HG02678 (cell line): Measurements from ENCODE around the gene ZNF469.

Experiments used
- ATAC-seq: cut with Tn5 transposase; IDR thresholded peaks from one replicate; pipeline ENCODE4 v1.9.1; 2021; ENCODE audit warnings: mild to moderate bottlenecking, moderate library complexity; ENCODE audit not compliant: unreplicated experiment

ZNF469 gene

GRCh38 chr16:88375236-88375975 is 7.4 kb upstream of the ZNF469 start:
- no peak for ATAC-seq

DNA sequence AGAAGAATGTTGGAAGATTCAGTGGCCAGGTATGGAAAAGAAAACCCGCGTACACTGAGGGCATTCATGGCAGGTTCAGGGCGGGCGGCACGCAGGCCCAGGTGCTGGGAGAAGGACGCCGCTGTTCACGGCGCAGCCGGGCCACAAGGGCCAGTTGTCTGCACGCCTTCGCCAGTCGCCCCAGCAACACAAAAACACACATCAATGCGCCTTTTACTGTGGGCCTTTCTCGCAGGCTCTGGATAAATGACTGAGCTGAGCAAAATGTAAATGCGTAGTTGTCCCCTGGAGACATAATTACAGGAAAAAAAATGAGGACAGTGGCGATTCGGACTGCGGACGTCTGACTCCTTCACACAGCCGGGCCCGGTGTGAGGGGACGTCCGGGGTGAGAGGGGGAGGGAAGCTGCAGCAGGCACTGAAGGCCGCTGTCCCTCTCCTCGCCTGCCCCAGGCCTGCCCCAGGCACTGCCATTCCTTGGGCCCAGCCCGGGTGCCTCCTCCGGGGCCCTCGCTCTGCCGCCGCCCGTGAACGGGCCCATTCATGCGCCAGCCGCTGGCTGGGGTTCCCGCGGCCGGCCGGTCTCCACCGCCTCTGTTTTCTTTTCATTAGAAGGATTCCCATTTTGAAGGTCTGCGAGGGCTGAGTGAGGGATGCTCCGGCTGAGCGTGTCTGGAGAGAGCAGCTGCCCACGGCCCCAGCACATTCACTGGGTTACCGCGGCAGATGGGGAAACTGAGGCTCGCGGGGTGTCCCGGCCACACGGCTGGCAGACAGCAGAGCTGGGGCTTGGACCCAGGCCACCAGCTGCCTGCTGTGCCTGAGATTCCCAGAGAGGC is 6.5 kb upstream of the ZNF469 start:
- ATAC-seq = no peak

DNA sequence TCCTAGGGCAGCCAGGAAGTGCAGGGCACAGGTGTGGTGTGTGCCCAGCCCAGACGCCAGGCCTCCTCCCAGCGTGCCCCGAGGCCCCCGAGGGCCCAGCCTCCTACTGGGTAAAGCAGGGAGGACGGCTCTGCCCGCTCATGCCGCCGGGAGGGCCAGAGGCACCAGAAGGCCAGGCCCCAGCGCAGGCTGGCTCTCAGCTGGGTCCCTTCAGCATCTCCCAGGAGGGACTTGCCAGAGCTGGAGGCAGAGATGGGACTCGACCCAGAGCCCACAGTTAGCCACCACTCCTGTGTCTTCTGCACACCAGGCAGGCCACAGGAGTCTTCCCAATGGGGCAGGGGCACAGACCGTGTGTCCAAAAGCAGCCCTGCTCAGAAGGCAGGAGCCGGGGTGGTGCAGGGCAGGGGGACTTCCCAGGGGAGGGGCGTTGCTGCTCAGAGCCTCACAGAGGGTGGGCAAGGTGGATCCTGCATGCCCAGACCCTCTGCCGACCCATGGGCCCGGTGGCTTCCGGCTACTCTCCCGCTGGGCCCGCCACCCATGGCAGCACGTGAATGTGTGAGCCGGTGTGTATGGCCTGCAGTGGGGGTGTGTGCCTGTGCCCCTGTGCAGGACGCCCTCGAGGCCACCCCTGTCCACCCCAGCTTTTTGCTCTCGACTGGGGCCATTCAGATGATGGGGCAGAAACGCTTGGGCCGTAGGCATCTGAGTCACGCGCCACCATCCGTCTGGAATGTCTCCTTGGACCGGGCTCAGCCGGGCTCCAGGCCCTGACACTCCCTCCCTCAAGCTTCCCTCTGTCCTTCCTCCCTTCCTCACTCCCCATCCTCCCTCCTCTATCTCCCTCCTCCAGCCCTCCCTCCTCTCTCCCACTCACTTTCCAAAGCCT is 5.7 kb upstream of the ZNF469 start:
- ATAC-seq = no peak

DNA sequence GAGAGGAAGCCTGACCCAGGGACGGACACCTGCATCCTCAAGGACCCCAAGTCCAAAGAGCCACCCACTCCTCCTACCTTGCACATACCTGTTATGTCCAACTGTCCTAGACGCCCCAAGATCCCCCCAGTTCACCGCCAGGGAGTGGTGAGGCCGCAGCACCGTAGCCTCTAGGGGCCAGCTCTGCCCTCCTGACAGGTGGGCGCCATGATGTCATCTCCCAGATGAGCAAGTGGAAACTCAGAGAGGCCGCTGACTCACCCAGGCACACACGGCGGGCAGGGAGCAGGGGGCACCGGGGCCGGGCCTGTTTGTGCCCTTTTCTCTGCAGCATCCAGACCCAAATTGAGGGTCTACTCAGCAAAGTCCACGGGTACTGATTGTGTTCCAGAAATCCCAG is 4.8 kb upstream of the ZNF469 start:
- no peak for ATAC-seq

DNA sequence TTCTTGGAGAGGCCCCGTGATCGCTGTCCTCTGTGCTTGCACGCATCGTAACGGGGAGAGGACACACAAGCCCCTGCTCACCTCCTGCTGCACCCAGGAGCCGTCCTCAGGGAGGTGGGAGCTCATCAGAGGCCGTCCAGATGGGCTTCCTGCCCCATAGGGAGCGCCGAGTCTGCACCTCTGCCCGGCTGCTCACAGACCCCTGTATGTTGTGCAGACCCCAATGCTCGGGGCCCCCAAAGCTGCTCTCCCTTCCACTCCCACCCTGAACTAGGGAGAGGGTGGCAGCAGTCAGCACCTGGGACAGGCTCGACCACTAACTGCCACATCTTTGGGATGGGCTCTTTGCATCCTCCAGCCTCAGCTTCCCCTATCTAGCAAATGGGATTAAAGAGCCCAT is 4.4 kb upstream of the ZNF469 start:
- no peak for ATAC-seq

DNA sequence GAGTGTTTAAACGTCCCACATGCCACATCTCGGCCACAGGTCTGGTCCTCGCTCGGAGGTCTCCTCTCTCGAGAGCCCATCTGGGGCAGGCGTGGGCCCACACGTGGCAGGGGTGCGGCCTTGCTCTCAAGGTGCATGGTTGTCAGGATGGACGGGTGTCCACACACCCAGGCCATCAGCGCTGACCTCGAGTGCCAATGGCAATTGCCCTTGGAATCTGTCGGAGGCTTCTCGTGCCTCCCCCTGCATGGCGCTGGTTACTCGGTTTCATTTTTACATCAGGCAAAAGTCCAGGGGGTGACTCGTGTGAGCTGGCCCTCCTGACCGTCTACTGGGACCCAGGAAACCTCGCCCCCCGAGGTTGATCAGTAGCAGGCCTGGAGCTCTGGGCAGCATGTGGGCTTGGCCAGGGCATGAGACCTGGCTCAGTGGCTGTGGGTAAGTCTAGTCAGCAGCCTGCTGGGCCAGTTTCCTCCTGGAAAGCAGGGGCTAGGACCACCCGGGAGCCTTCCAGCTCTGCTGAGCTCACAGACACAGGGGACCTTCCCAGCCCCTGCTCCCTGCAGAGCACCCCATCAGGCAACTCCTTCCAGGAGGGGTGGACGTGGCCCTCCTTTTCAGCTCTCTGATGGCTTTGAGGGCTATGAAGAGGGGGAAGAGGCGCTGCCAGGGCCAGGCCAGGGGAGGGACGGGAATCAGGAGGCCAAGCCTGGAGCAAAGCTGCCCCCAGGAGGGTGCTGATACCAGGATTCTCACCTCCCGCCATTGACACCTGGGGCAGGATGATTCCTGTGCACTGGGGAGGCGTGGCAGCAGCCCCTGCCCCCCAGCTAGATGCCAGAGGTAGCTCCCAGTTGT is 3.7 kb upstream of the ZNF469 start:
- ATAC-seq = no peak

- ATAC-seq = no peak
These were observed 3.1 kb upstream of the ZNF469 start for GRCh38 chr16:88379694-88380040.

DNA sequence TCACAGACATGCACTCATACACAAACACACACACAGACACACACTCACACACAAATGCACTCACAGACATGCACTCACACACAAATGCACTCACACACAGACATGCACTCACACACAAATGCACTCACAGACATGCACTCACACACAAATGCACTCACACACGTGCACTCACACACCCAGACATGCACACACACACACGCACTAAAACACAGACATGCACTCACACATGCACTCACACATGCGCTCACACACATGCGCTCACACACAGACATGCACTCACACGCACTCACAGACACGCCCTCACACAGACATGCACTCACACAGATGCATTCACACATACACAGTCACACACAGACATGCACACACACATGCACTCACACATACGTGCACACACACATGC is 2.7 kb upstream of the ZNF469 start:
- no peak for ATAC-seq

GRCh38 chr16:88380619-88381018 is 2.1 kb upstream of the ZNF469 start:
- no peak for ATAC-seq

DNA sequence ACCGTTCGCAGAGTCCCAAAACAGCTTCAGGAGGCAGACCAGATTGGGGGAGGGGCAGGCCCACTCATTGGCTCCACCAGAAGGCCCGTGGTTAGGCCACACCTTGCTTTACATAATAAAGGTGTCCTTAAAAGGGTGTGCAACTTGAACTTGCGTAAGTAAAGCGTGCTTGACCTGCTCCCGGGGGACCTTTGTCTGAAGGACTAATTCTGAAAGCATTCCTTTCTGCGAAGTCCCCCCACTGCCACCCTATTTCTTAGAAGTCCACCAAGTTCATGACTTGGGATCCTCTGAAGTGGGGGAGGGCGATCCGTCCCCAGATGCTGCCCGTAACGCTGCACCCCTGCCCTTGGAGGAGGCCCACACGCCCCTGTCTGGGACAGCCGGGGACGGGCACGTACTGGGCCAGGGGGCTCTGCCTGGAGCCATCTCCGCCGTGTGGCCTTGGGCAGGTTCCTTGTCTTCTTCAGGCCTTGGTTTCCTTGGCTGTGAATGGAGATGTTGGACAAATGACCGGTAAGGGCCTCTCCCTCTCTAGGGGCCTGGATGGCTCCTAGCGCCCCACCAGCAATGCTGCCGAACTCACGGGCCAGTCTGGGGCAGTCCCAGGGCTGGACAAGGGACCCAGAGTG is 823 bp upstream of the ZNF469 start:
- no peak for ATAC-seq

DNA sequence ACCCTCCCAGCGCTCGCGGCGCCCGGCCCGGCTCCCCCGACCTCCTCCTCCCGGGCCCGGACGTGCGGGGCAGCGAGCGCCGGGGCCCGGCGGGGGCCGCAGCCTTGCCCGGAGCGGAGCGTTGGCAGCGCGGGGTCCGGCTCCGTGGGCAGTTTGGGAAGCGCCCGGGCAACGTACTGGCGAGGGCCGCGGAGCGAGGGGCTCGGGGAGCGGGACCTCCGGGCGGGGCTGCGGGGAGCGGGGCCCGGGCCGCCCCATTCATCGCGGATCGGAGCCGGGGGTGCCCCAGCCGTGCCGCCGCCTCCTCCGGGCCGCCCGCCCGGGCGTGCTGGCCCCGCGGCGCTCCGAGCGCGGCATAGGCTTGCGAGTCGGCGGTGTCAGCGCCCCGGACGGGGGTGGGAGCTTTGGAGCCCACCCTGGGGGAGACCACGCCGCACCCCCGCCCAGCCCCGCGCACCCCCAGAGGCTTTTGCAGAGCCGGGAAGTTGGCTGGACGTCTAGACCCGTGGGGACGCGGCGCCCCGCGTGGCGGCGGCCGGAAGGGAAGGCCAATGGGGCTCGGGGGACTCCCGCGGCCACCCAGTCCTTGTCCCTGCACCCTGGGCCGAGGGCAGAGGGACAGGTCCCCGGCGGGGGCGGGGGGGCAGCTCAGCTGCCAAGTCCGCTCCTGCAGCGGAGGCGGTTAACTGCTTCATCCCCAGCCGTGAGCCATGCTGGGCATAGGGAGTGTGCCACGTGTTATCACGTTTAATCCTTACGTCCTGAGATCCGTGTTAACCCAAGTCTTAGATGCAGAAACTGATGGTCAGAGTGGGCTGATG is 852 bp downstream of the ZNF469 start:
- ATAC-seq = no peak

DNA sequence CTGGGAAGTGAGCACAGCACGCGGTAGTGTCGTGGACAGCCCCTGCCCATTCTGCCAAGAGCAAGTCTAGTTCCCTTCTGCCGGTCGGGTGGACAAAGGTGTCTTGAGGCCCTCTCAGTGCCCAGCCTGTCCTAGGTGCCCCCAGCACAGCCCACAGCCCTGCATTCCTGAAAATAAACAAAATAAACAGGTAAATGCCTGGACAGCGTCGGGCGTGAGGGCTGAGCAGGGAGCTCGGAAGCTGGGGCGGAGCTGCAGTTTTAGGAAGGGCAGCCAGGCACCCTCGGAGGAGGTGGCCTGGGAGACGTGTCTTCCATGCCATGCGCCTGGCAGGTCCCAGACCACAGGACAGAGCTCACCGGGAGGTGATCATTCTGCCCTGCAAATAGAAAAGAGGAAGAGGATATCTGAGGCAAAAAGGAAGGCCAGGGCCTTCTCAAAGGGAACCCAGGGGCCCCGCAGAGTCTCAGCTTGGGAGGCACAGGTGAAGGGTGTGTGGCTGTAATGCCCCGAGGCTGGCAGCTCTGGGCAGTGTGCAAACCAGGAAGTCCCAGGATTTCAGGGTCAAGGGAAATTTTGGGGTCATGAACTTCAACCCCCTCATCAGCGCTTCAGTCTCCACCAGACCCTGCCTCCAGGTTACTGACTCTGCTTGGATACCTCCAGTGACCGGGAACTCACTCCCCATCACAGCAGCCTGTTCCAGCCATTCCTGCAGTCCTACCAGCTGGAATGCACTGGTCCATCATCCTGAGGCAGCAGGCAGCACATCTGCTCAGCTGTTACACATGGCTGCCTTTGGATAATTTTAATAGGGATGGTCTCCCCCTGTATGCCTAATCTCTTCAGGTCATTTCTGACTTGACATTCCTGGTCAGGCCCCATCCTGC is 1.7 kb downstream of the ZNF469 start:
- no peak for ATAC-seq

GRCh38 chr16:88385112-88385594 is 2.4 kb downstream of the ZNF469 start:
- no peak for ATAC-seq

DNA sequence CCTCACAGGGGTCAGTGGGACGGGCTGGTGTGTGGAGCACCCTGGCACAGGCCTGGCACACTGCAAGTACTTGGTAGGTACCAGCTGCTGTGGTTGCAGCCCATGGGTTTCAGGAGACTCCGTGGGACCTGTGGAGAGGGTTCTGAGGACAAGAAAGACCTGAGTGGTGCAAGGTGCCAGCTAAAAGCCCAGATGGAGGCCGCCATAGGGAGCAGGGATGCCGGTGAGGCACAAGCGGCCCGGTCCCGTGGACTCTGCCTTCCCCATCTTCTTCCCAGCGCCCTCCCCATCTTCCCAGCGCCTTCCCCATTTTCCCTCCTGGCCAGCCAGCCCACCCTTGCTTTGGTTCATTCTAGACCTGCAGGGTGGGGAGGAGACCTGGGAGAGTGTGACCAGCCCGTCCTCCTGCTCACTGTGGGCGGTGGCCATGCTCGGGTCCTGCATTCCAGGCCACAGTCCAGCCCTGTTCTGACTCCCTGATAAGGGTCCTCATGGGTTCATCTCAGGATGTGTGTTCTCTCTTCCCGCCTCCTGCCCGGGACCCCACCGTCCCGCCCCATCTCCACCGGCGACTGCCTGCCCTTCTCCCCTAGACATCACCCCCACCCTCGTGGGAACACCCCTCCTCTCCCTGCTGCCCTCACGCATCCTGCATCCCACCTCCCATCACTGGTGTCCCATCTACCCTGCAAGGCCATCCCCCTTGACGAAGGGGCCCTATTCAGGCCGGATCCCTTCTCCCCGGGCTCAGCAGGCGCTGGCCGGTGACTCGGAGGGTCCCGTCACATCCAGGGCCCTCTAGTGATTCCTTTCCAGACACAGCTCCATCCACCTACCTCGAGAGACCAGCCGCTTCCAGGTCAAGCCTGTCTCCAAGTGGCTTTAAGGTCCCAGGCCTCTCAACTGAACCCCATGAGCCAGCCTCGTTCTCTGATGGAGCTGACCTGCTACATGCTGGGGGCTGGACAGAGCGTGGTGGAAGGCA is 3.4 kb downstream of the ZNF469 start:
- no peak for ATAC-seq

- ATAC-seq = no peak
These were observed 4.5 kb downstream of the ZNF469 start for GRCh38 chr16:88387180-88387765.

- no peak for ATAC-seq
These were observed 5.3 kb downstream of the ZNF469 start for GRCh38 chr16:88387941-88388627.
